Sigmoid colon (tissue), 4 donors: Measurements from ENCODE around the gene B3GALT2.

Experiments used
- EP300 ChIP-seq, 4 donors: sonication (generic); formaldehyde crosslinking; IDR thresholded peaks; one replicate each; pipeline ENCODE4 v1.6.1; 2017; ENCODE audit warnings: antibody characterized with exemption in 4 of 4
- POLR2A ChIP-seq, 2 donors: fragments of 450-650 bp; IDR thresholded peaks; one replicate each; pipeline ENCODE4 v1.6.1; 2016; ENCODE audit warnings: antibody characterized with exemption in 2 of 2, mild to moderate bottlenecking in 2 of 2, moderate library complexity in 2 of 2
- POLR2AphosphoS5 ChIP-seq, 4 donors: sonication (generic); formaldehyde crosslinking; IDR thresholded peaks; one replicate each; pipeline ENCODE4 v1.6.1; 2017; ENCODE audit warnings: antibody characterized with exemption in 4 of 4
- TF ChIP-seq, protein P1 (sequence below), 4 experiments: fragments of 450-650 bp in 3 of 4; fragments of 200-600 bp in 1 of 4; IDR thresholded peaks; one replicate each; pipeline ENCODE4 v1.5.1; 2016 to 2019; ENCODE audit warnings: antibody characterized with exemption in 4 of 4, mild to moderate bottlenecking in 3 of 4, moderate library complexity in 2 of 4

DNA sequence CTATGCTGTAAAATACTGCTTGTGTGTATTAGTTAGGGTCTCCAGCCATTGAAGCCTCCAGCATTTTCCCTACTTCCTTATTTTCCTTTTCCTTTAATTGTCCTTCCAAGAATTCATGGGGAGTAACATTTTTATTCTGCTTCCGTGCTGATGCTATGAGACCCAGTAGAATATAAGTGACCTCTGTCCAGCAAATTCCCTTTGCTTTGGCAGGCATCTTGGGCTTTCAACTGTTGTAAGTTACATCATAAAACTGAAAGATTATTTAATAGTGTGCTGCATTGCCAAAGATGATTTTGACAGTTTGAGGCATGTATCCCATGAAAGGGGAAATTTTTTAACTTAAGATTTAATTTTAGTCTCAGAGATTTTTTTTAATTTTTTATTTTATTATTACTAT, 48.1 kb upstream of the B3GALT2 start:
- TF ChIP-seq, protein P1, sequence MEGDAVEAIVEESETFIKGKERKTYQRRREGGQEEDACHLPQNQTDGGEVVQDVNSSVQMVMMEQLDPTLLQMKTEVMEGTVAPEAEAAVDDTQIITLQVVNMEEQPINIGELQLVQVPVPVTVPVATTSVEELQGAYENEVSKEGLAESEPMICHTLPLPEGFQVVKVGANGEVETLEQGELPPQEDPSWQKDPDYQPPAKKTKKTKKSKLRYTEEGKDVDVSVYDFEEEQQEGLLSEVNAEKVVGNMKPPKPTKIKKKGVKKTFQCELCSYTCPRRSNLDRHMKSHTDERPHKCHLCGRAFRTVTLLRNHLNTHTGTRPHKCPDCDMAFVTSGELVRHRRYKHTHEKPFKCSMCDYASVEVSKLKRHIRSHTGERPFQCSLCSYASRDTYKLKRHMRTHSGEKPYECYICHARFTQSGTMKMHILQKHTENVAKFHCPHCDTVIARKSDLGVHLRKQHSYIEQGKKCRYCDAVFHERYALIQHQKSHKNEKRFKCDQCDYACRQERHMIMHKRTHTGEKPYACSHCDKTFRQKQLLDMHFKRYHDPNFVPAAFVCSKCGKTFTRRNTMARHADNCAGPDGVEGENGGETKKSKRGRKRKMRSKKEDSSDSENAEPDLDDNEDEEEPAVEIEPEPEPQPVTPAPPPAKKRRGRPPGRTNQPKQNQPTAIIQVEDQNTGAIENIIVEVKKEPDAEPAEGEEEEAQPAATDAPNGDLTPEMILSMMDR (IDR thresholded peaks at IDR 0.05) = no peak
- TF ChIP-seq POLR2AphosphoS5 (IDR thresholded peaks at IDR 0.05) (no peak), POLR2A (IDR thresholded peaks at IDR 0.05) (no peak), EP300 (IDR thresholded peaks at IDR 0.05) (no peak)
